Trophoblast cell (in vitro differentiated cells and primary cell): ENCODE data around the gene SLC28A3.

Experiments used
- DNase-seq, 2 donors: peaks; one replicate each; pipeline ENCODE4 v3.0.0-alpha.2; 2016
- H2AFZ ChIP-seq: 2 replicates; pipeline ENCODE4 v1.6.1; 2013; ENCODE audit warnings: low read length, moderate library complexity, mild to moderate bottlenecking; ENCODE audit not compliant: insufficient read depth, poor library complexity
- H2AK5ac ChIP-seq: 2 replicates; pipeline ENCODE4 v1.6.1; 2013; ENCODE audit warnings: mild to moderate bottlenecking, low read length
- H2BK120ac ChIP-seq: 2 replicates; pipeline ENCODE4 v1.6.1; 2013; ENCODE audit warnings: low read length, mild to moderate bottlenecking, moderate library complexity; ENCODE audit not compliant: insufficient read depth, poor library complexity
- H2BK12ac ChIP-seq: 2 replicates; pipeline ENCODE4 v1.6.1; 2013; ENCODE audit warnings: mild to moderate bottlenecking, low read length, moderate library complexity
- H2BK5ac ChIP-seq: 2 replicates; pipeline ENCODE4 v1.6.1; 2013; ENCODE audit warnings: low read length, low read depth, moderate library complexity, mild to moderate bottlenecking; ENCODE audit not compliant: poor library complexity
- H3K14ac ChIP-seq: 2 replicates; pipeline ENCODE4 v1.6.1; 2013; ENCODE audit warnings: mild to moderate bottlenecking, low read length
- H3K18ac ChIP-seq: 2 replicates; pipeline ENCODE4 v1.6.1; 2013; ENCODE audit warnings: mild to moderate bottlenecking, low read length
- H3K23ac ChIP-seq: 2 replicates; pipeline ENCODE4 v1.6.1; 2013; ENCODE audit warnings: low read length
- H3K27ac ChIP-seq: 2 replicates; pipeline ENCODE4 v1.5.1; 2013; ENCODE audit warnings: low read depth, mild to moderate bottlenecking, inconsistent platforms, low read length, moderate library complexity
- H3K27me3 ChIP-seq: 2 replicates; pipeline ENCODE4 v1.6.1; 2013; ENCODE audit warnings: inconsistent platforms, mild to moderate bottlenecking, low read length, moderate library complexity; ENCODE audit not compliant: insufficient read depth
- H3K36me3 ChIP-seq, 2 experiments: 1 replicate in 1 of 2; 2 replicates in 1 of 2; pipeline ENCODE4 v1.6.1; 2013; ENCODE audit warnings: low read length in 2 of 2, mild to moderate bottlenecking in 2 of 2, moderate library complexity in 1 of 2; ENCODE audit not compliant: insufficient read depth in 2 of 2, control insufficient read depth in 1 of 2
- H3K4ac ChIP-seq: 2 replicates; pipeline ENCODE4 v1.6.1; 2013; ENCODE audit warnings: low read depth, mild to moderate bottlenecking, low read length, moderate library complexity
- H3K4me1 ChIP-seq, 2 experiments: 1 replicate in 1 of 2; 2 replicates in 1 of 2; pipeline ENCODE4 v1.6.1; 2013; ENCODE audit warnings: low read length in 2 of 2, mild to moderate bottlenecking in 2 of 2, moderate library complexity in 1 of 2; ENCODE audit not compliant: insufficient read depth in 2 of 2, control insufficient read depth in 1 of 2
- H3K4me2 ChIP-seq: 2 replicates; pipeline ENCODE4 v1.6.1; 2013; ENCODE audit warnings: inconsistent platforms, mild to moderate bottlenecking, low read length, moderate library complexity
- H3K4me3 ChIP-seq: 2 replicates; pipeline ENCODE4 v1.5.1; 2013; ENCODE audit warnings: mild to moderate bottlenecking, low read depth, low read length, inconsistent platforms
- H3K79me1 ChIP-seq: one replicate; pipeline ENCODE4 v1.6.1; 2013; ENCODE audit warnings: low read length
- H3K79me2 ChIP-seq: 2 replicates; pipeline ENCODE4 v1.6.1; 2013; ENCODE audit warnings: low read length, mild to moderate bottlenecking; ENCODE audit not compliant: control insufficient read depth, insufficient read depth, poor library complexity
- H3K9ac ChIP-seq: 2 replicates; pipeline ENCODE4 v1.6.1; 2013; ENCODE audit warnings: mild to moderate bottlenecking, low read length
- H3K9me3 ChIP-seq: 2 replicates; pipeline ENCODE4 v1.6.1; 2013; ENCODE audit warnings: low read depth, mild to moderate bottlenecking, control low read depth, inconsistent platforms, low read length; ENCODE audit not compliant: insufficient read depth
- H4K12ac ChIP-seq: 2 replicates; pipeline ENCODE4 v1.6.1; 2013; ENCODE audit warnings: low read depth, mild to moderate bottlenecking, low read length, moderate library complexity
- H4K8ac ChIP-seq: 2 replicates; pipeline ENCODE4 v1.6.1; 2013; ENCODE audit warnings: low read depth, mild to moderate bottlenecking, low read length, moderate library complexity
- H4K91ac ChIP-seq: one replicate; pipeline ENCODE4 v1.6.1; 2013; ENCODE audit warnings: low read depth, mild to moderate bottlenecking, low read length, moderate library complexity
- WGBS: extraction: QIAGEN DNeasy Blood & Tissue Kit; methylation state at CpG from one replicate; pipeline ENCODE4 v1.1.7; 2013; ENCODE audit warnings: missing lambda C conversion rate; ENCODE audit not compliant: insufficient read length, insufficient coverage; ENCODE audit errors: extremely low coverage; 5-methylcytosine and 5-hydroxymethylcytosine counted together

The SLC28A3 gene

DNA sequence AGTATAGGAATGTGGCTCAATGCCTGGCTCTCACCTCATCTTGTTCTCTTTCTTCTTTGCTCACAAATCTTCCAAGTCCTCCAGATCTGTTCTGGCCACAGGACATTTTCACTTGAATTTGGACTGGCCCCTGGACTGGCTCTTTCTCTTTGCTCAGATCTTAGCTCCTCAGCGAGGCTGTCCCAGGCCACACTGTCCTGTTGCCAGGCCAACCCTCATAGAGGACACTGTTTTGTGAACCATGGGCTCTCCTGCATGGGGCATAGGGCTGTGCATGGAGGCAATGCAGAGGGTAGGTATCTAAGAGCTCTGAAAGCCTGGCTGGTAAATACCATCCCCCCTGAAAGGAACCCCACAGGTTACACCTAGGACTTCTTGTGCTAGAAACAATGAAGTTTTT is 13.5 kb upstream of the SLC28A3 start:
- H3K27ac ChIP-seq = no peak overlapping the region
- H3K9me3 ChIP-seq = no peaks in the 10 kb centered on the region
- no peaks in the 10 kb centered on the region for H3K27me3 ChIP-seq
- no peak overlapping the region for H4K91ac ChIP-seq
- H3K4me3 ChIP-seq = no peak overlapping the region
- no peak overlapping the region for H2BK5ac ChIP-seq
- no peak for DNase-seq
- H3K14ac ChIP-seq = no peak overlapping the region
- no peak overlapping the region for H2AFZ ChIP-seq
- H3K4ac ChIP-seq = no peak overlapping the region
- no peaks in the 10 kb centered on the region for H3K79me2 ChIP-seq
- H2AK5ac ChIP-seq = no peak overlapping the region
- no peak overlapping the region for H3K18ac ChIP-seq
- no peak overlapping the region for H3K23ac ChIP-seq
- H4K12ac ChIP-seq = no peak overlapping the region
- H3K9ac ChIP-seq = no peak overlapping the region
- H4K8ac ChIP-seq = no peak overlapping the region
- no peaks in the 10 kb centered on the region for H3K79me1 ChIP-seq
- WGBS = no CpG with 5 or more reads among the region's 1 CpG
- H3K4me1 ChIP-seq = peaks cover 0 to 3% of the 10 kb centered on the region in 2 experiments
- no peak overlapping the region for H2BK12ac ChIP-seq
- no peaks in the 10 kb centered on the region for H3K36me3 ChIP-seq
- H2BK120ac ChIP-seq = no peak overlapping the region
- no peak overlapping the region for H3K4me2 ChIP-seq

DNA sequence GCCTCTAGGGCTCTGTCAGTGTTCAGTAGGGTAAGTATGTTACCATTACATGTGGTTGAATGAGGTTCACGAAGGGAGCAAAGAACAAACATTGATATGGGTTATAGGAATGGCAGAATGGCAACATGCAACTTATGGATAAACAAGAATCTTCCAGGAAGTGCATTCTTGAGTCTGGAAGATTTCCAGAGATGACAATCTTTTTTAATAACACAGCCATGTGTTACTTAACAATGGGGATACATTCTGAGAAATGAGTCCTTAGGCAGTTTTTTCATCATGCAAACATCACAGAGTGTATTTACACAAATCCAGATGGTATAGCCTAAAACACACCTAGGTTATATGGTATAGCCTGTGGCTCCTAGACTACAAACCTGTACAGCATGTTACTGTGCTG is 9.1 kb upstream of the SLC28A3 start:
- no peaks in the 10 kb centered on the region for H3K4me1 ChIP-seq
- H3K23ac ChIP-seq = no peak overlapping the region
- no peak for DNase-seq
- H2BK12ac ChIP-seq = no peak overlapping the region
- no peak overlapping the region for H4K8ac ChIP-seq
- no peak overlapping the region for H2BK5ac ChIP-seq
- no peaks in the 10 kb centered on the region for H3K27me3 ChIP-seq
- no peaks in the 10 kb centered on the region for H3K36me3 ChIP-seq
- no peak overlapping the region for H4K91ac ChIP-seq
- no peaks in the 10 kb centered on the region for H3K9me3 ChIP-seq
- no peak overlapping the region for H2AK5ac ChIP-seq
- no peak overlapping the region for H4K12ac ChIP-seq
- no peak overlapping the region for H2AFZ ChIP-seq
- H3K4me2 ChIP-seq = no peak overlapping the region
- H3K79me1 ChIP-seq = no peaks in the 10 kb centered on the region
- no peak overlapping the region for H2BK120ac ChIP-seq
- no peak overlapping the region for H3K18ac ChIP-seq
- no peak overlapping the region for H3K27ac ChIP-seq
- H3K14ac ChIP-seq = no peak overlapping the region
- H3K79me2 ChIP-seq = no peaks in the 10 kb centered on the region
- no peak overlapping the region for H3K9ac ChIP-seq
- no CpG with 5 or more reads among the region's 1 CpG for WGBS
- H3K4me3 ChIP-seq = no peak overlapping the region
- H3K4ac ChIP-seq = no peak overlapping the region

DNA sequence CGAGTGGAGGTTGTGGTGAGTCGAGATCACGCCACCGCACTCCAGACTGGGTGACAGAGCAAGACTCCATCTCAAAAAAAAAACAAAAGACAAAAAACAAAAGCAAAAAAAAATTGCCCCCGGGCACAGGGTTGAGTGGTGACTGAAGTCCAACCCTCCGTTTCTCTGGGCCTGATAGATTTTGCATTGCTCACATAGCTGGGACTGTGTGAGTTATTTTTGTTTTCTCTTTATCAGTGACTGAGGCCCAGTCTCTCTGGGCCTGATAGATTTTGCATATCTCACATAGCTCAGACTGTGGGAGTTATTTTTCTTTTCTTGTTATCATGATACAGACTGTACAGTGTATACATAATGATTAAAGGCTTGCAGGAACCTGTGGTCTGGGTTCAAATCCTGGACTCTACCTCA is 2.6 kb upstream of the SLC28A3 start:
- Histone ChIP-seq H2BK120ac (no peak overlapping the region), H2BK5ac (peak overlapping the region; percentile 77), H3K27ac (no peak overlapping the region), H3K79me2 (no peaks in the 10 kb centered on the region), H3K4me1 (peaks cover 7 to 12% of the 10 kb centered on the region in 2 experiments), H3K4ac (no peak overlapping the region), H2AFZ (no peak overlapping the region), H3K18ac (no peak overlapping the region), H3K27me3 (no peaks in the 10 kb centered on the region), H4K91ac (no peak overlapping the region), H3K14ac (no peak overlapping the region), H3K23ac (no peak overlapping the region), H4K12ac (no peak overlapping the region), H3K4me2 (no peak overlapping the region), H4K8ac (no peak overlapping the region), H3K79me1 (peaks cover 4% of the 10 kb centered on the region), H3K9ac (no peak overlapping the region), H2AK5ac (no peak overlapping the region), H3K36me3 (no peaks in the 10 kb centered on the region), H2BK12ac (no peak overlapping the region), H3K9me3 (no peaks in the 10 kb centered on the region), H3K4me3 (no peak overlapping the region)
- peak; percentile 90 to 99 for DNase-seq
- no CpG with 5 or more reads among the region's 6 CpGs for WGBS

DNA sequence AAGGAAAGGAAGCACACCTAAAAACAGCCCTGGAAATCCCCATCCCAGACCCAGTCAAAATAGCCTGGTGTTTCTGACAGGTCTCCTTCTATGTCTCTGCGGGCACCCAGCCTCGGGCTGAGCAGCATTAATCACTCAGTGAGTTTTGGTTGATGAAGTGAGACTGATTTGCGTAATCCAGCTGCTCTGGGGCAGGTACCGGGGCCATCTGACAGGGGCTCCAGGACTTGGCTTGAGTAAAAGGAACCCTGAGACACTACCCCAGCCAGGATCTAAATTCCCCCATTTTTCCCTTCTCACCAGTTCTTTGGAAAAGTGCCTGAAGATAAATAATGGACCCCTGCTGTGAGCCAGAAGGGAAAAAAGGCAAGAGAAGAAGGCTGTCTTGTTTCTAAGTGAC is 596 bp downstream of the SLC28A3 start:
- Histone ChIP-seq H3K14ac (no peak overlapping the region), H3K23ac (no peak overlapping the region), H3K36me3 (no peaks in the 10 kb centered on the region), H3K4me2 (no peak overlapping the region), H2BK5ac (no peak overlapping the region), H3K79me1 (peaks cover 4% of the 10 kb centered on the region), H4K12ac (no peak overlapping the region), H3K27ac (no peak overlapping the region), H2BK12ac (no peak overlapping the region), H3K9me3 (no peaks in the 10 kb centered on the region), H3K9ac (no peak overlapping the region), H4K8ac (no peak overlapping the region), H3K27me3 (no peaks in the 10 kb centered on the region), H2AK5ac (no peak overlapping the region), H2BK120ac (no peak overlapping the region), H3K4ac (no peak overlapping the region), H3K18ac (no peak overlapping the region), H4K91ac (peak overlapping the region; percentile 5), H3K4me1 (peaks cover 7 to 12% of the 10 kb centered on the region in 2 experiments), H3K79me2 (no peaks in the 10 kb centered on the region), H2AFZ (no peak overlapping the region), H3K4me3 (no peak overlapping the region)
- DNase-seq = peak; percentile 70 to 76
- no CpG with 5 or more reads among the region's 4 CpGs for WGBS
